OCI-LY7 (cell line): ENCODE measurements around the gene AUTS2.

Source experiments
- EZH2phosphoT487 ChIP-seq: fragments of 200-600 bp; sonication (generic); IDR thresholded peaks from 2 replicates; pipeline ENCODE4 v1.6.1; 2018; ENCODE audit warnings: low read depth, borderline replicate concordance, mild to moderate bottlenecking, mixed run types, antibody characterized with exemption, low read length, moderate library complexity, mixed read lengths
- TF ChIP-seq, protein P1 (sequence below): fragments of 200-600 bp; sonication (generic); conservative IDR thresholded peaks from 2 replicates; pipeline ENCODE4 v1.5.1; 2014; ENCODE audit warnings: mild to moderate bottlenecking, antibody characterized with exemption, low read length, moderate library complexity, mixed read lengths

DNA sequence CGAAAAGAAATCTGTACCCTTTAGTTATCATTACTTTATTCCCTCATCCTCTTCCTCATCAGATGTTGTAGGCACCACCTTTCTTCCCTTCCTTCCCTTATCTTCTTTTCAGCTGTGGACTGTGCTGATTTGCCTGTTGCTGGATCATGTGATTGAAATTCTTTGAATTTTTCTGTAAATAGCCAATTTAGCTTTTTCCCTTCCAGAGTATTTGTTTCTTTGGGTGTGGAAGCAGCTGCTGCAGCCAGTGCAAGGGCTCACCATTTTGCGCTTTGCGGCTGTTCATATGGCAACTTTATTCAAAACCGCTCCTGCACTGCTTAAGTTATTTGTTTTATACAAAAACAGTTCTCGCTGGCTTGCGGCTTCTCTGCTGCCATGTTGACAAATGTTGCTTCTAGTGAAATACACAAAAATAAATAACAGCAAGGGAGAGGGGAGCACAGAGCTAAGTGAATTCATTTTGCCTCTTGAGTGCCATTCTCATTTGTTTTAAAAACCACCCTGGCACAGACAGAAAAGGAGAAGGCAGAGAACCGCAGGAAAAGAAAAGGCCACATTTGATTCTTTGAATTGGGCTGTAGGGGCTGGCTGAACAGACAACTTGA, 151.2 kb downstream of the AUTS2 start:
- TF ChIP-seq, protein P1, sequence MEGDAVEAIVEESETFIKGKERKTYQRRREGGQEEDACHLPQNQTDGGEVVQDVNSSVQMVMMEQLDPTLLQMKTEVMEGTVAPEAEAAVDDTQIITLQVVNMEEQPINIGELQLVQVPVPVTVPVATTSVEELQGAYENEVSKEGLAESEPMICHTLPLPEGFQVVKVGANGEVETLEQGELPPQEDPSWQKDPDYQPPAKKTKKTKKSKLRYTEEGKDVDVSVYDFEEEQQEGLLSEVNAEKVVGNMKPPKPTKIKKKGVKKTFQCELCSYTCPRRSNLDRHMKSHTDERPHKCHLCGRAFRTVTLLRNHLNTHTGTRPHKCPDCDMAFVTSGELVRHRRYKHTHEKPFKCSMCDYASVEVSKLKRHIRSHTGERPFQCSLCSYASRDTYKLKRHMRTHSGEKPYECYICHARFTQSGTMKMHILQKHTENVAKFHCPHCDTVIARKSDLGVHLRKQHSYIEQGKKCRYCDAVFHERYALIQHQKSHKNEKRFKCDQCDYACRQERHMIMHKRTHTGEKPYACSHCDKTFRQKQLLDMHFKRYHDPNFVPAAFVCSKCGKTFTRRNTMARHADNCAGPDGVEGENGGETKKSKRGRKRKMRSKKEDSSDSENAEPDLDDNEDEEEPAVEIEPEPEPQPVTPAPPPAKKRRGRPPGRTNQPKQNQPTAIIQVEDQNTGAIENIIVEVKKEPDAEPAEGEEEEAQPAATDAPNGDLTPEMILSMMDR = no peak
- TF ChIP-seq EZH2phosphoT487 = no peak
